ENCODE data around the gene SERPINB1.
A peak's percentile ranks its signal among the peaks of the same experiment; 100 is the strongest.

Gene SERPINB1

GRCh38 chr6:2848851-2849250, 7.2 kb upstream of the SERPINB1 start:
- peak; percentile 54 for DNase-seq (ENCODE audit: low read depth)

- DNase-seq (ENCODE audit: low read depth) = no peak
Measured at GRCh38 chr6:2845880-2846208, 4.2 kb upstream of the SERPINB1 start.

- DNase-seq (ENCODE audit: low read depth) = no peak
Measured at GRCh38 chr6:2844008-2844407, 2.3 kb upstream of the SERPINB1 start.

GRCh38 chr6:2843138-2843740, 1.6 kb upstream of the SERPINB1 start:
- DNase-seq (ENCODE audit: low read depth) = no peak

- DNase-seq (ENCODE audit: low read depth) = no peak
Measured at GRCh38 chr6:2842139-2842552, 483 bp upstream of the SERPINB1 start.

GRCh38 chr6:2840749-2841061, 958 bp downstream of the SERPINB1 start:
- DNase-seq (ENCODE audit: low read depth) = no peak

- no peak for DNase-seq (ENCODE audit: low read depth)
Measured at GRCh38 chr6:2839982-2840748, 1.5 kb downstream of the SERPINB1 start.

- DNase-seq (ENCODE audit: low read depth) = no peak
Measured at GRCh38 chr6:2839195-2839981, 2.3 kb downstream of the SERPINB1 start.

GRCh38 chr6:2838251-2838650, 3.4 kb downstream of the SERPINB1 start:
- no peak for DNase-seq (ENCODE audit: low read depth)

GRCh38 chr6:2834262-2834661, 7.4 kb downstream of the SERPINB1 start:
- DNase-seq (ENCODE audit: low read depth) = no peak

GRCh38 chr6:2831392-2831791, 10.3 kb downstream of the SERPINB1 start:
- no peak for DNase-seq (ENCODE audit: low read depth)

- no peak for DNase-seq (ENCODE audit: low read depth)
Measured at GRCh38 chr6:2830183-2830582, 11.5 kb downstream of the SERPINB1 start.

- DNase-seq (ENCODE audit: low read depth) = no peak
Measured at GRCh38 chr6:2829253-2829652, 12.4 kb downstream of the SERPINB1 start.

- no peak for DNase-seq (ENCODE audit: low read depth)
Measured at GRCh38 chr6:2828629-2829028, 13.0 kb downstream of the SERPINB1 start.

GRCh38 chr6:2827142-2827541, 14.5 kb downstream of the SERPINB1 start:
- DNase-seq (ENCODE audit: low read depth) = no peak

GRCh38 chr6:2826131-2826530, 15.5 kb downstream of the SERPINB1 start:
- no peak for DNase-seq (ENCODE audit: low read depth)

GRCh38 chr6:2823104-2823850, 18.4 kb downstream of the SERPINB1 start:
- no peak for DNase-seq (ENCODE audit: low read depth)

- no peak for DNase-seq (ENCODE audit: low read depth)
Measured at GRCh38 chr6:2821554-2821953, 20.1 kb downstream of the SERPINB1 start.

GRCh38 chr6:2820415-2820814, 21.2 kb downstream of the SERPINB1 start:
- DNase-seq (ENCODE audit: low read depth) = no peak

- no peak for DNase-seq (ENCODE audit: low read depth)
Measured at GRCh38 chr6:2819978-2820377, 21.7 kb downstream of the SERPINB1 start.

GRCh38 chr6:2819115-2819514, 22.5 kb downstream of the SERPINB1 start:
- DNase-seq (ENCODE audit: low read depth) = no peak

GRCh38 chr6:2818593-2818992, 23.1 kb downstream of the SERPINB1 start:
- no peak for DNase-seq (ENCODE audit: low read depth)
